GM21723 (cell line): ENCODE results near the gene R3HDM4.
"Not testable (repeated sequence)": the region's sequence is repeated elsewhere in the genome, so short reads cannot be mapped to it uniquely, and the experiment has no call there.

Experiments
- ATAC-seq: cut with Tn5 transposase; IDR thresholded peaks from one replicate; pipeline ENCODE4 v1.9.1; 2021; ENCODE audit warnings: mild to moderate bottlenecking, moderate library complexity; ENCODE audit not compliant: unreplicated experiment

Gene R3HDM4

DNA sequence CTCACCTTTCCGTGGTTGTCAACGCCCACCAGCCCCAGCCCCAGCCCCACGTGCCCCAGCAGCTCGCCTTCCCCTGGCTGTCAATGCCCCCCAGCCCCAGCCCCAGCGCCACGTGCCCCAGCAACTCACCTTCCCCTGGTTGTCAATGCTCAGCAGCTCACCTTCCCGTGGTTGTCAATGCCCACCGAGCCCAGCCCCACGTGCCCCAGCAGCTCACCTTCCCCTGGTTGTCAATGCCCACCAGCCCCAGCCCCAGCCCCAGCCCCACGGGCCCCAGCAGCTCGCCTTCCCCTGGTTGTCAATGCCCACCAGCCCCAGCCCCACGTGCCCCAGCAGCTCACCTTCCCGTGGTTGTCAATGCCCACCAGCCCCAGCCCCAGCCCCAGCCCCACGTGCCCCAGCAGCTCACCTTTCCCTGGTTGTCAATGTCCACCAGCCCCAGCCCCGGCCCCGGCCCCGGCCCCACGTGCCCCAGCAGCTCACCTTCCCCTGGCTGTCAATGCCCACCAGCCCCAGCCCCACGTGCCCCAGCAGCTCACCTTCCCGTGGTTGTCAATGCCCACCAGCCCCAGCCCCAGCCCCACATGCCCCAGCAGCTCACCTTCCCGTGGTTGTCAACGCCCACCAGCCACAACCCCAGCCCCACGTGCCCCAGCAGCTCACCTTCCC, 34.9 kb downstream of the R3HDM4 start:
- ATAC-seq = not testable (repeated sequence)

DNA sequence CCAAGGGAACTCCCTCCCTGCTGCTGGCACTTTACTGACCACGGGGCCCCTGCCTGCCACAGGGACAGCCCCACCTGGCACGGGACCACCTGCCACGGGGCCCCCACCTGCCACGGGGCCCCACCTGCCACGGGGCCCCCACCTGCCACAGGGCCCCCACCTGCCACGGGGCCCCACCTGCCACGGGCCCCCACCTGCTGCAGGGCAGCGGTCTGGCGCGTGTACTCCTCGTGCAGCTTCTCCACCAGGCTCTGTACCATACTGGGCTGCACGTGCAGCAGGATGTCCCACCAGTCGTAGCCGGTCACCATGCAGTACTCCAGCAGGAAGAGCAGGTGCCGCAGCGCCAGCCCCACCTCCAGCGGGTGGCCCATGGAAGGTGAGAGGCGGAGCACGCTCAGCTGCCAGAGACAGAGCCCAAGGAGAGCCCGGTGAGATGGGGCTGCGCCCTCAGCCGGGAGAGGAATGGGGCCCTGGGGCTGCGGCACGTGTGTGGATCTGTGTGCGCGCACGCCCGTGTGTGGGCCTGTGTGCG, 36.2 kb downstream of the R3HDM4 start:
- no peak for ATAC-seq

DNA sequence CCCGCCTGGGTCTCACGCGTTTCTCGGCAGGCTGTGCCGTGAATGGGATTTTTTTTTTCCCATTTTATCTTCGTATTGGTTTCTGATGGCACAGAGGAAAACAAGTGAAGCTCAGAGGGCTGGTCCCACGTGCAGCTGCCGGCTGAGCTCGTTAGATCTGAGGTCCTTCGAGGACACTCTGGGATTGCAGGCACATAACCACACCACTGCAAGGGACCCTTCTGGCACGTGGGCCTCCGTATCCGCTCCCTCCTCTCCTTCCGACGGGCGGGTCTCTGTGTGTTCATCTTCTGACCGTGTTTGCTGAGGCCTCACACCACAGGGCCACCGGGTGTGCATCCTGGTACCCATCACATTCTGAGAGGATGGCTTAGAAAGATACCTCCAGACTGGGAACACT, 36.9 kb downstream of the R3HDM4 start:
- ATAC-seq = no peak

DNA sequence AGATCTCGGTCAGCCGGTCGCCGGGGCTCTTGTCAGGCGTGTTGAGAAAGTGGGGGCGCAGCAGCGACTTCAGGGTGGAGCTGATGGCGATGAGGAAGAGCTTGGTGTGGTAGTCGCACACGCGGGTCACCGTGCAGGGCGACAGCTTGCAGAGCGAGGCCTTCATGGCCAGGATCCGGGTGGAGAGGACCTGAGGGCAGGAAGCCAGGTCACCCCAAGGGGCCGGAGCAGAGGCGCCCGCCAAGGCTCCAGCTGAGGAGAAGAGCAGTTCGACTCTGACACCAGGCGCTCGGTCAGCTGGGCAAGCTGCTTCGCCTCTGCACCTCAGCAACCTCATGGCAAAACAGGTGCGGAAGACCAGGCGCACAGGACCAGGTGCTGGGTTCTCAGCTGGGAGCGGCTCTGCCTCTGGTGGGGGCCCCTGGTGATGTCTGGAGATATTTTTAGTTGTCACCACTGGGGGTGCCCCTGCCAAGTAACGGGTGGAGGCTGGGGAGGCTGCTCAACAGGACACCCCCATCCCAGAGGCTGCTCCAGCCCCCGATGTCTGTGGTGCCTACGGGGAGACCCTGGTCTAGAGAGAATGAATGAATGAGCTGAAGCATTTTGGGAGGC, 37.6 kb downstream of the R3HDM4 start:
- ATAC-seq = no peak

DNA sequence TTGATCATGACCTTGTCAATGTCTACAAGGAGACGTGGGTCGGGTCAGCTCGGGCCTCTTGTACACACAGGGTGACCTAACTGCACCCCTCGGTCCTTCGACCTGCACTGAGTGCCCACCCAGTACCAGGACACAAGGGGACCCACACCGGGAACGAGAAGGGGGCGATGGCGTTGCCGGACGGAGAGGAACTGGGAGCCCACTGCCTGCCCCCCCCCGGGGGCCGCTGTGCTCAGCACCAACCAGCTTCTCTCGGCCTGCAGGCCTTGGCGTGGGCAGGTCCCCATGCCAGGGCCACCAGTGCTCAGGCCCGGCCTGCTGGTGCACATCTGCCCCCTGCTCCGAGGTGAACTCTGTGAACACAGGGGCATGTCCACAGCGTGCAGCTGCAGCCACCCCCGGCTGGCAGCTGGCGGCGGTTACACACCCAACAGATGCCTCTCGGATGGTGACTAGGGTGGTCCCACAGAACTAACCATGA, 39.4 kb downstream of the R3HDM4 start:
- ATAC-seq = no peak

DNA sequence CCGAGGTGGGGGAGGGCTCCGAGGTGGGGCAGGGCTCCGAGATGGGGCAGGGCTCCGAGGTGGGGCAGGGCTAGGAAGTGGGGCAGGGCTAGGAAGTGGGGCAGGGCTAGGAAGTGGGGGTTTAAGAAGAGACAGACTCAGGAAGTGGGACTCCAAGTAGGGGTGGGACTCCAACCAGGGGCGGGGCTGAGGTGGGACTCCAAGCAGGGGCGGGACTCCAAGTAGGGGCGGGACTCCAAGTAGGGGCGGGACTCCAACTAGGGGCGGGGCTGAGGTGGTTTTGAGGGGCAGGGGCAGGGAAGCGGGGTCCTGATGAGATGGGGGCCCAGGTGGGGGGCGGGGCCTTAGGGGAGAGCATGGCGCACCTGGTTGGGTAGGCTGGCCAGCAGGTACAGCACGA, 39.9 kb downstream of the R3HDM4 start:
- ATAC-seq = no peak

DNA sequence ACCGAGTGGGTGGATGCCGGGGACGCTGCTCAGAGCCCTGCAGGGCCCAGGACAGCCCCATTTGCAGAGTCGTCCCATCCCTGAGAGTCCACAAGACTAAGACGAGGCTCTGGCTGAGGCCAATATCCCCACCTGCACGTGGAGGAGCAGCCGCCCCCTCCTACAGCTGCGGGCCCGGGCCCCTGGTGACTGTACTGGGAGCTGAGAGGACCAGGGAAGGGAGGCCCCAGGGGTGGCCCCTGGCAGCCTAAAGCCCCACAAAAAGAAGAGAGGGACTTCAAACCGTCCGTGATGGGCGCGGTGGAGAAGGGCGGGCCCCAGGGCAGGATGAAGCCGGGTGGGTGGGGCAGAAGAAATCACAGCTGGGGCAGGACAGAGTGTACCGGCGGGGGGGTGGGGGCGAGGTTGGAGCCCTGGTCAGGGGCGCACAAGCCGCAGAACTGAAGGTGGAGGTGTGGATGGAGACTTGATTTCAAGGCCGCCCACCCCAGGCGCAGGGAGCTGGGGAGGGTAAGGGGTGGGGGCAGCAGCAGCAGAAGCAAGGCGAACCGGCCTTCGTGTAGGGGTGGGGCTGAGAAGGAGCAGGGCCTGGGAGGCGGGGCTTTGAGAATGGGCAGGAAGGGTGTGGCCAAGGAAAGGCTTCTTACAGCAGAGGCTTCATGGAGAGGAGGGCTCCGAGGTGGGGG, 40.6 kb downstream of the R3HDM4 start:
- ATAC-seq = peak; percentile 49

DNA sequence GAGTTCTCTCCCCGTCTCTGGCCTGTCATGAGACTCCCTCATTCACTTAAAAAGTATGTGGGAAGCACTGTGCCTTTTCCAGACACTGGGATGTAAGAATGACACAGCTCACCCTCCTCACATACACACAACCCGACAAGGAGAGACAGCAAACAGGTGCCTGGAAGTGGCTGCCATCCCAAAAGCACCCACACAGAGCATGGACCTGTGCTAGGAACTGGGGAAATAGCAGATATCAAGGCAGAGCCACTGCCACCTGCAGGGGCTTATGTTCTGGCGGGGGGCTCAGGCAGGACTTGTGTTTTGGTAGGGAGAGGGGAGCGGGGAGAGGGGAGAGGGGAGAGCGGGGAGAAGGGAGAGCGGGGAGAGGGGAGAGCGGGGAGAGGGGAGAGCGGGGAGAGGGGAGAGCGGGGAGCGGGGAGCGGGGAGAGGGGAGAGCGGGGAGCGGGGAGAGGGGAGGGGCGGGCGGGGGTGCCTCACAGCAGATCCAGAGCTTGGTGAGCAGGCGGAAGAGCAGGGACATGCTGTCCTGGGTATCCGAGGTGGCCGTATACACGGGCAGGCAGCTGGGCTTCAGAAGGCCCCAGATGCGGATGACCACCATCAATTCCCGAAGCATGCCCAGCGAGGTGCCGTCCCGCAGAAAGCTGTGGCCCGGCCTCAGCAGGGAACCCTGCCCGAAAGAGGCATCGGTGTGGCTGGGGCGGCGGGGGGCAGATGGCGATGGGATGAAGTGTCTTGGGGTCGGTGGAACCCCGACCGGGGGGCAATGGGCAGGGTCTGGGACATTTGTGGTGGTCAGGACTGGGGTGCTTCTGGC, 41.4 kb downstream of the R3HDM4 start:
- ATAC-seq = no peak

DNA sequence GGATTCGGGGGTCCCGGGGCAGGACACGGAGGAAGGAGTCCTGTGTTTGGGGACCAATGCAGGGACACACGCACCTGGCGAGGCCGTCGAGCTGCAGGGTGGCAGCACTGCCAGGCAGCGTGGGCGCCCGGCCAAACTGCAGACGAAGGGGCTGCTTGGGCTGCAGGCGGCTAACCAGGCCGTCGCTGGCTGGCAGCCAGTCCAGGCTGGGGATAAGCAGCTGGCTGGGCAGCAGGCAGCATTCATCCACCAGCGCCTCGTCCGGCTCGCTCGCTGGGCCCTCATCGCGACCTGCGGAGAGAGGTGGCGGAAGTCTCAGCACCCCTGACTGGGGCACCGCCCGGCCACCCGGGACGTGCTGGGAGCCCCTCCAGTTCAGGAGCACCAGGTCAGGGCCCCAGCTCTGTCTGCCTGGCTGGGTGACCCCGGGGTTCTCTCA, 42.0 kb downstream of the R3HDM4 start:
- no peak for ATAC-seq

DNA sequence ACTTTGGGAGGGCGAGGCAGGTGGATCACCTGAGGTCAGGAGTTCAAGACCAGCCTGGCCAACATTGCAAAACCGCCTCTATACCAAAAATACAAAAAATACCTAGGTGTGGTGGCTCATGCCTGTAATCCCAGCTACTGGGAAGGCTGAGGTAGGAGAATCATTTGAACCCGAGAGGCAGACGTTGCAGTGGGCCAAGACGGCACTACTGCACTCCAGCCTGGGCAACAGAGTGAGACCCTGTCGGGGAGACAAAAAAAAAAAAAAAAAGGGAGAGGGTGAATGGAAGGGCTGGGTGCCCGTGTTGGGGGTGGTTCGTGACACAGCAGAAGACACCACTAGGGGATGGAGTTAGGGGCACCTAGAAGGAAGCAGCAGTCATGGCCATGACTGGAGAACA, 42.7 kb downstream of the R3HDM4 start:
- no peak for ATAC-seq

DNA sequence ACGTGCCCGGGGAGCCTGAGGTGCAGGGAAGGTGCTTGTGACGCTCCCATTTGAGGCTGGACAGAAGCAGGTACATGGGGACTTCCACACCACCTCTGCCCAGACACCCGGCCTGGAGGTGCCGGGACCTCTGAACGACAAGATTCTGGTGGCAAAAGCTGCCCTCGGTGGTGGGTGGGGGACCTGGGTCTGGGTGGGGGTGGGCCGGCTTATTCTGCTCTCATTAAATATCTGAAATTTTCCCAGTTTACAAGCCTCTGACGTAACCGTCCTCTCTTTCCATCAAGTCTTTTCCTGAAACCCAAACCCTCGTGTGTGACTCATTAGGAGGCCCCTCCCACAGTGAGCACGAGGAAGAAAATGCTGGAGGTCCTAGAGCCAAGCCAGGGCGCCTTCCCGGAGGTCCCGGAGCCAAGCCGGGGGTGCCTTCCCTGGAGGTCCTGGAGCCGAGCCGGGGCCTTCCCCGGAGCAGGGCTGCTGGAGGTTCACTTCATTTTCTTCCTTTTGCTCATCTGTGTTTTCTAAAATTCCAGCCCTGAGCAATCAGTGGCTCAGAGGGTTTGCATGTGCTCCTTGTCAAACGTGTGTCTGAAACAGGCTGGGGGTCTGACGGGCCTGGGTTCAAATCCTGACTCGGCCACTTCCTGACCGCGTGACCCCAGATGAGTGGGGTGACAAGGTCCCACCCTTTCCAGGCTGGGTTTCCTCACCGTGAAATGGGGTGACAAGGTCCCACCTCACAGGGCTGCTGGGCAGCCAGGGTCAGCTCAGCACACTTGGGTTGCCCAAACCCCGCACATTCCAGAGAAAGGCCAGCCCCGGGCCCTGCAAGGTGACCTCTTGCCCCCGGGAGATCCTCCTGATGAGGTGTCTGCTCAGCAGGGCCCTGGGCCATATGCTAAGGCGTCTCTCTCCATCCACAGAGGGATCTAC, 43.5 kb downstream of the R3HDM4 start:
- ATAC-seq = no peak

DNA sequence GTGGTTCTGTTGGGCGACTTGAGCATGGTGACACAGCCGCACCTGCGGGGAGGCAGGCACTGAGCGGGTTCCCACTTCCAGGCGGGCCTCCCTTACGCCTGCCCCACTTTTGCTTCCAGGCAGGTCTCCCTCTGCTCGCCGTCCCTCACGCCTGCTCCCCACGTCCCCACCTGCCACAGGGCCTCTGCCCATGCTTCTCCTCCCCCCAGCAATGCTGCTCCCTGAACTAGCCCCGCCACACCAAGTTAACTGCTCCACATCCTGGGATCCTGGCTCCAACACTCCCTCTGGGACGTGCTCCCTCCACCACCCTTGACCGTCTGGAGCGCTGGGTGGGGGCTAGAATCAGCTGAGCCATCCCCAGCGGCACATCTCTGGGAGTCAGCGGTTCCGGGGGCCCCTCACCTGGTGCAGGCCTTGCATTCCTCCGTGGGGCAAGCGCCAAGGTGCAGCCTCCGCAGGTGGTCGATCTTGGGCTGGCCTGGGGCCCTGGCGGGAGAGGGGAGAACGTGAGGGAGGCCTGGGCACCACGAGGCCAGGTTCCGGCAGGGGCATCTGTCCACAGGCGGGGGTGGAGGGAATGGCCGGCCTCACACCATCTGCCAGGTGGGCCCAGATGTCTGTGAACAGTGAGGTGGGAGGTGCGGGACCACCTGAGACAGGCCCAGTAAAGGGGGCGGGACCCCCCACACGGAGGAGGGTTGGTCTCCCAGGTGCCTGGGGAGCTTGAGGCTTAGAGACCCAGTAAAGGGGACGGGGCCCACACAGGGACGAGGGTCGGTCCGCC, 44.4 kb downstream of the R3HDM4 start:
- no peak for ATAC-seq

DNA sequence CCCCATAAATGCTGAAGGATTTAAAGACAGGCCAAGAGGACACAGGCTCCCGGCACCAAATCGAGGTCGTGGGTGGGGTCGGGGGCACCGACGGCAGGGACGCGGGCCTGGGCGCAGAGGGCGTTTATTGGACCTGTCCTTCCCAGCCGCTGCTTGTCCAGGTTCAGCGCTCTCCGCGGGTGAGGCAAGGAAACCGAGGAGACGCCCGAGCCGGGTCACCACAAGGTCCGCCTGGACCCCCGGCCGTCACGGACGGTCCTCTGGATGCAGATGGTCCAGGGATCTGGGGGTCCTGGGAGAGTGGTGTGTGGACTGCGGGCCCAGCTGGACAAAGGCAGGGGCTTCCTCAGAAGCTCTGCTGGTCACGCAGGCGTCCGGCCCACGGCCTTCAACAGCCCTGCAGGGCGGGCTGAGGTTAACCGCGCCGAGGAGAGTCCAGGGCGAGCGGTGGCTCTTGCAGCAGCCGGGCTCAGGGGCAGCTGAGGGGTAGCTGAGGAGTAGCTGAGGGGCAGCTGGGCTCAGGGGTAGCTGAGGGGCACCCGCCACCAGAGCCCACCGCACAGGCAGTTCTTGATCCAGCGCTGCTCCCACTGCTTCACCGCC, 45.1 kb downstream of the R3HDM4 start:
- no peak for ATAC-seq

DNA sequence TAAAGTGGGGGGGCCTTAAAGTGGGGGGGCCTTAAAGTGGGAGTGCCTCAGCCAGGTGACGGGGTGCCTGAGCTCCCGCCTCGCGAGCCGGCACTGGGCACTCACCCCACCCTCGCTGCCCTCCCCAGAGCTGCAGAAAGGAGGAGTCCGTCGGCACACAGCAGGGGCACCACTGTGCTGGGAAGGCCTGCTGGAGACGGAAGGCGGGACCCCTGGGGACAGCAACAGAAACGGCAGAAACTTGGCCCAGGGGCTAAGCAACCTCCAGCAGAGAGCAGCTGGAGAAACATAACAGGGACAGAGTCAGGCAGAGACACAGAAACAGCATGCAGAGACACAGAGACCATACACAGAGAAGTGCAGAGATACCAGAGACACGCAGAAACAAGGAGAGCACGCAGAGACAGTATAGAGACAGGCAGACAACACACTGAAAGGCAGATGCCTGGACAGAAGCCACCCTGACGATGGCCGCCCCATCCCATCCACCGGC, 45.7 kb downstream of the R3HDM4 start:
- no peak for ATAC-seq

DNA sequence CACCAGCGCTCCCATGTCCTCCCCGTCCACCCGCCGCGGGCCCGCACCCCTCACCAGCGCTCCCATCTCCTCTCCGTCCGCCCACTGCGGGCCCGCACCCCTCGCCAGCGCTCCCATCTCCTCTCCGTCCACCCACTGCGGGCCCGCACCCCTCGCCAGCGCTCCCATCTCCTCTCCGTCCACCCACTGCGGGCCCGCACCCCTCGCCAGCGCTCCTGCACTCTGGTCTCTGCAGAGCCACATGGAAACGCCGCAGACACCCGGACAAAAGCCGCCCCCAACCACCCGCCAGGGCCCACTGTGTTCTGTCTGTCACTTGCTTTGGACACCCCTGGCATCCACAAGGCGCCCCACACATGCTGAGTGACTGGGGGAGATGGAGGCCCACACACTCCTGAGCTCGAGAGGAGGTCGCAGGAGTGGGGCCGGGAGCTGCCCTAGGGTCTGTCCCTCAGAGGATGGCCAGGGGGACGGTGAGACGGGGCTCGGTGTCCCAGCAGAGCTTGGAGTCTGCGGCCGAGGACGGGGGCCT, 46.2 kb downstream of the R3HDM4 start:
- ATAC-seq = no peak

DNA sequence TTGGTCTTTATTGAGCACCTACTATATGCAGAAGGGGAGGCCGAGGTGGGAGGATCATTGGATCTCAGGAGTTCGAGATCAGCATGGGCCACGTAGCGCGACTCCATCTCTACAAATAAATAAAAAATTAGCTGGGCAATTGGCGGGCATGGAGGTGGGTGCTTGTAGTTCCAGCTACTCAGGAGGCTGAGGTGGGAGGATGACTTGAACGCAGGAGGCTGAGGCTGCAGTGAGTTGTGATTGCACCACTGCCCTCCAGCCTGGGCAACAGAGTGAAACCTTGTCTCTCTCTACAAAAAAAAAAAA, 49.8 kb downstream of the R3HDM4 start:
- ATAC-seq = no peak

DNA sequence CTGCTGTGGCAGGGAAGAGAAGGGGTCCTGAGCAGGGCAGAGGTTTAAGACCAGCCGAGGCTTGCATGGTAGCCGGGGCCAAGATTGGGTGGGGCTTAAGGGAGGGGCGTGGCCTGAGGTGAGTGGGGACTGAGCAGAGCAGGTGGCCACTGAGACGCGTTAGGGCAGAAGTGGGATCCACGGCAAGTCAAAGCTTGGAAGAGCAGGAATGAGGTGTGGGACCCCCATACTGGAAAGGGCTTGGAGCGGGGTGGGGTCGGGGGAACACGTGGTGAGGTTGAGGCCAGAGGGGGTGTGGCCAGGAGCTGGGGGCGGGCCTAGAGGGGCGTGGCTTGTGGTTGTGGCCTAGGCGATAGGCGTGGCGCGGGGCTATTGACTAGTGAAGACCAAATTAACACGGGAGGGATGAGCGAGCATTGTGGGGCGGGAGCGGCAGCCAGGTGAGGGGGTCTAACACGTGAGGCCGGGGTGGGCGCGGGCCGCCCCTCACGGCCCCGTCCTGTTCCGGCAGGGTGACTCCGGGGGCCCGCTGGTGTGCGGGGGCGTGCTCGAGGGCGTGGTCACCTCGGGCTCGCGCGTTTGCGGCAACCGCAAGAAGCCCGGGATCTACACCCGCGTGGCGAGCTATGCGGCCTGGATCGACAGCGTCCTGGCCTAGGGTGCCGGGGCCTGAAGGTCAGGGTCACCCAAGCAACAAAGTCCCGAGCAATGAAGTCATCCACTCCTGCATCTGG, 50.3 kb downstream of the R3HDM4 start:
- ATAC-seq = no peak
